HCT116 (cell line): ENCODE results near the gene TACC2.

Experiments used
- CTCF ChIP-seq, 3 experiments: fragments of 200-600 bp in 1 of 3; sonication (generic) in 1 of 3; IDR thresholded peaks in 2 of 3; conservative IDR thresholded peaks in 1 of 3; 2 replicates each; pipeline ENCODE4 v1.5.1; 2012 to 2017; ENCODE audit warnings: low read depth in 2 of 3, low read length in 2 of 3, antibody characterized with exemption in 1 of 3, borderline replicate concordance in 1 of 3, control low read depth in 1 of 3, mild to moderate bottlenecking in 1 of 3, mixed read lengths in 1 of 3, mixed run types in 1 of 3, moderate library complexity in 1 of 3; ENCODE audit not compliant: insufficient read depth in 1 of 3
- EZH2 ChIP-seq: fragments of 200-600 bp; sonication (generic); IDR thresholded peaks from 2 replicates; pipeline ENCODE4 v1.6.1; 2017; ENCODE audit warnings: antibody characterized with exemption, mixed run types
- POLR2A ChIP-seq: IDR thresholded peaks from 2 replicates; pipeline ENCODE4 v1.7.0; 2011; ENCODE audit warnings: borderline replicate concordance; ENCODE audit not compliant: insufficient read depth, insufficient read length; ENCODE audit errors: extremely low read depth
- POLR2AphosphoS5 ChIP-seq: IDR thresholded peaks from 2 replicates; pipeline ENCODE4 v1.6.1; 2011; ENCODE audit warnings: mild to moderate bottlenecking, low read depth, low read length, moderate library complexity
- TF ChIP-seq, protein P1 (sequence below): IDR thresholded peaks from 2 replicates; pipeline ENCODE4 v1.6.1; 2011; ENCODE audit warnings: mild to moderate bottlenecking, low read length, moderate library complexity; ENCODE audit not compliant: insufficient replicate concordance; ENCODE audit errors: extremely low read depth

DNA sequence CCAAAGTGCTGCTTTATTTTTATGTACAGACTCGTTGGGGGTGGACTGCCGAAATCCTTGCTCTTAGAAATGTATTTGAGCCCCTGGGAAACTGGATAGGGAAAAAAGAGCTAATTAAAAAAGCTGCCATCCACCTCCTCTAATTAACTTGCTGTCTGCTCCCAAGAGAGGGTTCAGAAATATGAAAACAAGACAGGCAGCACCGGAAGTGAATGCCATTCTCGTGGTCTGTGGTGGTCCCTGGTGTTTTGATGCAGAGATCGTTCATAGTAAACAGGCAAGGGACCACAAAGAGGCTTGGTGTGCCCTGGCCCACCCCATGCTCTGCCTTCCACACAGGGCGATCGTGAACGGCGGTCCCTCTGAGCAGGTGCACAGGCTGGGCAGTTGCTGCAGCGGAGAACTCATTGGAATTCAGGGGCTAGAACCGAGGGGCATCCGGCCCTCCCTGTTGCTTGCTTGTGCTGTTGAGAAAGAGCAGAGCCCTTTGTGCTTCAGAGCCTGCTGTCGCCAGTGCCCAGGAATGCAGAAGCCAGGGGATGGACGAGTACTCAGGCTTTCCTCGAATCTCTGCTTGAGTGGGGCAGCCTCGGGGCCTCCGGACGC is 203.1 kb downstream of the TACC2 start:
- TF ChIP-seq POLR2AphosphoS5 (no peak), POLR2A (no peak), CTCF (IDR thresholded peaks at IDR 0.05 in 2 of 3, conservative IDR thresholded peaks at IDR 0.05 in 1 of 3; ENCODE audit: borderline replicate concordance in 1 of 3, insufficient read depth in 1 of 3, low read depth in 2 of 3, low read length in 2 of 3) (no peak), EZH2 (no peak)
- TF ChIP-seq, protein P1, sequence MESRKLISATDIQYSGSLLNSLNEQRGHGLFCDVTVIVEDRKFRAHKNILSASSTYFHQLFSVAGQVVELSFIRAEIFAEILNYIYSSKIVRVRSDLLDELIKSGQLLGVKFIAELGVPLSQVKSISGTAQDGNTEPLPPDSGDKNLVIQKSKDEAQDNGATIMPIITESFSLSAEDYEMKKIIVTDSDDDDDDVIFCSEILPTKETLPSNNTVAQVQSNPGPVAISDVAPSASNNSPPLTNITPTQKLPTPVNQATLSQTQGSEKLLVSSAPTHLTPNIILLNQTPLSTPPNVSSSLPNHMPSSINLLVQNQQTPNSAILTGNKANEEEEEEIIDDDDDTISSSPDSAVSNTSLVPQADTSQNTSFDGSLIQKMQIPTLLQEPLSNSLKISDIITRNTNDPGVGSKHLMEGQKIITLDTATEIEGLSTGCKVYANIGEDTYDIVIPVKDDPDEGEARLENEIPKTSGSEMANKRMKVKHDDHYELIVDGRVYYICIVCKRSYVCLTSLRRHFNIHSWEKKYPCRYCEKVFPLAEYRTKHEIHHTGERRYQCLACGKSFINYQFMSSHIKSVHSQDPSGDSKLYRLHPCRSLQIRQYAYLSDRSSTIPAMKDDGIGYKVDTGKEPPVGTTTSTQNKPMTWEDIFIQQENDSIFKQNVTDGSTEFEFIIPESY, result no peak
